Loucy (cell line): ENCODE data around the gene IGFBP6.

ENCODE experiments used
- EZH2phosphoT487 ChIP-seq: fragments of 200-600 bp; IDR thresholded peaks from 2 replicates; pipeline ENCODE4 v1.6.1; 2018; ENCODE audit warnings: antibody characterized with exemption, mild to moderate bottlenecking, moderate library complexity, borderline replicate concordance
- TF ChIP-seq, protein P1 (sequence below): fragments of 200-600 bp; sonication (generic); conservative IDR thresholded peaks from 2 replicates; pipeline ENCODE4 v1.5.1; 2014; ENCODE audit warnings: mild to moderate bottlenecking, antibody characterized with exemption, low read length

DNA sequence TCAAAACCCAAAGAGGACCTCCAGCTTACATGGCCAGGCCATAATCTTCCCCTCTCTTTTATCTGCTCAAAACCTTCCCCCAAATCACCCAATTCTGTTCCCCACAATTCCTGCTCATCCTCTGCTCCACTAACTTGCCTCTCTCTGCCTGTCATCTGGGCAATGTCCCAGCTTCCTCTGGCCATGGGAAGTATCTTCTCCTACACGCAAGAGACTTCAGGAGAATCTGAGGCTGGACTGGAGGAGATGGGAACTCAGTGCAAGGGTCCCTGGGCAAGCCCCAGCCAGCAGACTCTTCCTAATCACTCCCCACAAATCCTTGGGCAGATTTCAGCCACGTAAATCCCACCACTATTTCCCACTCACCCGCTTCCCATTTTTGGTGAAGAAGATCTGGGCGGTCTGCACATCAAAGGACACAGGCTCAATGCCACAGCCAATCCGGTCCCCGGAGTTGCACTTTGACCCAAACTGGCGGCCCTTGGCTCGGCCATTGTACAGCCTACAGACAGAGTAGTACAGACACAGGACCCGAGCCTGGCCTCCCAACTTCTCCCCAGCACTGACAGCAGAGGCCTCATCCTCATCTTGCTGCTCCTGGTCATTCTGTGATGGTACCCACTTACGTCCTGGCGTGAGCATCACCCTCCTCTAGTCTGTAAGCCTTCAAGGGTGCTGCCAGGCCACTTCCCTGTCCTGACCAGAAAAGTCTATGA, 23.0 kb upstream of the IGFBP6 start:
- TF ChIP-seq EZH2phosphoT487: no peak
- TF ChIP-seq, protein P1, sequence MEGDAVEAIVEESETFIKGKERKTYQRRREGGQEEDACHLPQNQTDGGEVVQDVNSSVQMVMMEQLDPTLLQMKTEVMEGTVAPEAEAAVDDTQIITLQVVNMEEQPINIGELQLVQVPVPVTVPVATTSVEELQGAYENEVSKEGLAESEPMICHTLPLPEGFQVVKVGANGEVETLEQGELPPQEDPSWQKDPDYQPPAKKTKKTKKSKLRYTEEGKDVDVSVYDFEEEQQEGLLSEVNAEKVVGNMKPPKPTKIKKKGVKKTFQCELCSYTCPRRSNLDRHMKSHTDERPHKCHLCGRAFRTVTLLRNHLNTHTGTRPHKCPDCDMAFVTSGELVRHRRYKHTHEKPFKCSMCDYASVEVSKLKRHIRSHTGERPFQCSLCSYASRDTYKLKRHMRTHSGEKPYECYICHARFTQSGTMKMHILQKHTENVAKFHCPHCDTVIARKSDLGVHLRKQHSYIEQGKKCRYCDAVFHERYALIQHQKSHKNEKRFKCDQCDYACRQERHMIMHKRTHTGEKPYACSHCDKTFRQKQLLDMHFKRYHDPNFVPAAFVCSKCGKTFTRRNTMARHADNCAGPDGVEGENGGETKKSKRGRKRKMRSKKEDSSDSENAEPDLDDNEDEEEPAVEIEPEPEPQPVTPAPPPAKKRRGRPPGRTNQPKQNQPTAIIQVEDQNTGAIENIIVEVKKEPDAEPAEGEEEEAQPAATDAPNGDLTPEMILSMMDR: no peak
